Ureter (tissue), 1 donor: Measurements from ENCODE around the gene WBP11. TPM values are rescaled to one million over a fixed set of nuclear protein-coding genes. Genes with fewer than 3 reads are reported as not detected.
A peak's percentile ranks its signal among the peaks of the same experiment; 100 is the strongest.

ENCODE experiments used
- DNase-seq: peaks from one replicate; pipeline ENCODE4 v3.0.0-alpha.2; 2020; ENCODE audit warnings: low spot score
- total RNA-seq: library from RNA; stranded (reverse); gene quantifications from one replicate; pipeline ENCODE4 v1.2.4, GENCODE V29; 2023
- donor health status: DM: yes; HTN: yes; CAD: no.

Gene WBP11
- total RNA-seq, 1 donor from 2014 or later = 54.0 TPM

DNA sequence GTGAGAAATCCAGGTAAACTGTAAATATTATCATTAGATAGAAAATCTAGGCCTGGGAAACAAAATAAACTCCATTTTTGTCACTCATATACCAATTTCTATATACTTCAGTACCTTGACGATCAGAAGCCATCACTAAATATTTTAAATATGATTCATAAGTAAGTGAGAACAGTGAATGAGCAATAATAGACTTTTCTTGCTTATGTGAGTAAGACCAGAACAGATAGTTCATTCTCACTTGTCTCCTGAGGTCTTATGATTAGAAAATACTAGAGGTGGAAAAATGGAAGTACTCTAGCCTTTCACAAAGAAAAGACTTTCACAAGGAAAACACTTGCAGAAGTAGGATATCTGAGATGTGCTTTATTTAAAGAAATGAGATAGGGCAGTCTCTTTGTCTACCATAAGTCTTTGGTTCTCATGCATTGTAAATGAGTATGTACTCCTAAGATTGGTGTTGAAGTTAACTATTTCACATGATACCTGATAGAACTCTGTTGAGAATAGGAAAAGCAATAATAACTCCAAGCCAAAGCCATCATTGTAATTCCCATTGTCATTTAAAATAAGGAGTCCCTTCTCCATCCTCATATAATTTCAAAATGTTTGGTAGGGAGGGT is 20.8 kb upstream of the WBP11 start:
- no peak for DNase-seq

- DNase-seq = no peak
These were observed 10.7 kb upstream of the WBP11 start, which contains the start of gene SMCO3 for GRCh38 chr12:14814014-14814413. Gene SMCO3, minus strand, starts transcription at chr12:14814182. Its CDS starts 7,502 bp downstream, at chr12:14806680.

- DNase-seq = no peak
These were observed 8.2 kb upstream of the WBP11 start for GRCh38 chr12:14811486-14811885.

GRCh38 chr12:14810953-14811483 is 7.7 kb upstream of the WBP11 start:
- DNase-seq = no peak

- no peak for DNase-seq
These were observed 7.1 kb upstream of the WBP11 start for GRCh38 chr12:14810167-14810952.

GRCh38 chr12:14803830-14804160 is 517 bp upstream of the WBP11 start:
- no peak for DNase-seq

DNA sequence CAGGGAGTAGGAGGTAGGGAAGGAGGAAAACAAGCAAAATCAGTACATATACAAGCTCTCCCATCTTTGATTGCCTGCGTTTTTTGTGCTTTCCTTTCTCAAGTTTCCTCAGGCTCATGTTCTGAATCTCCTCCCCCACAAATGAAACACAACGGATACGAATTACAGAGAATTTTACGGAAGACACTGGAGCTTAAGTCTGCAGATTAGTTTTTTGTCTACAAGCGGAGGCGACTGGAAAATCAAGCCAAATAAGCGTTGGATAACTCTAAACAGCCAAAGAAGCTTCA is 612 bp downstream of the WBP11 start:
- DNase-seq = no peak

DNA sequence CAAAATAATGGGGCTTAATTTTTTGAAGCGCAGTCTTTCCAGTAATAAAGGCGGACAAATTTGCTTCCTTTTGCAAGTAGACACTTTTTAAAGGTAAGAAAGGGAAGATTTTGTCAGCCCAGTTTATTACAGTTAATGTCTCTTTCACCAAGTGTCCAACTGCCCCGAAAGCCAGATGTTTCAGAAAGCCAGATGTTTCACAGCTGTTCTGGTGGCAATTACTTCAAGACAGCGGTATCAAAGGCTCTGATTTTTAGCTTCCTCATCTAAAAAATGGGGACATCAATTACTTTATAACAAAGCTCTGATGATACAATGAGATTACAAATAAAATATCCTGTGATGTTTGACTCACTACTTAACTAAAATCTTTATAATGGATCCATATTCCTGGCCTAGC is 1.0 kb downstream of the WBP11 start:
- no peak for DNase-seq

DNA sequence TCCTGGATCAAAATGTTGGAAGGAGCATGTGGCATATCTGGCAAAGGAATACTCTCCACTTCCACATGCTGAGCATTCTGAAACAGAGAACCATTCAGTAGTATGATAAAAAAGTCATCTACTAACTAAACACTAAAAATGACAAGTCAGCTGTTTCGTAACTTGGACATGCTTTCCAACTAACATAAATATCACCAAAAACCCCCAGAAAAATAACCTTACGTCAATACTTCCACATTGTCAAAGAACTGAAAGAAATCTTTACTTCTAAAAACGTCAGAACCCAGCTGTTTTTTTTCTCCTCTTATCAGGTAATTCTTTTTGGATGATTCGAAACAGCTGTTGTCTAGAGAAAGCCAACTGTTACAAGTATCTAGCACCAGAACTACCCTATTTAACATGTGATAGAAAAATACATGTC is 8.2 kb downstream of the WBP11 start:
- DNase-seq = no peak

DNA sequence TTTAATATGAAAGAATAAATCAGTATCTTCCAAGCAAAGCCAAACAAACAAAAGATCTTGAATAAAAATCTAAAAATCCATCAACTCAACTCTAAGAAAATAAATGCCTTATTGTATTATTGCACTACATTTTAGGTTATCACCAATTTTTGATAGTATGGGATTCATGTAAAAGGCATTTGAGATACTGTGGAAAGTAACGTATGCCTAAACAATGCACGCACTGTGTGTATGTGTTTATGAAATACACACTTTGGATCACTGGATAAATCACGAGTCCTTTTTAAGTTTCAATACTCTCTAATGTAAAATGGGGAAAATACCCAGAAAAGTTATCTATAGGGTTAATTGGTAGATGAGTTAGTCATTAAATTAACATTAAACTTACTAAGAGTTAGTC is 17.7 kb downstream of the WBP11 start:
- DNase-seq = no peak

DNA sequence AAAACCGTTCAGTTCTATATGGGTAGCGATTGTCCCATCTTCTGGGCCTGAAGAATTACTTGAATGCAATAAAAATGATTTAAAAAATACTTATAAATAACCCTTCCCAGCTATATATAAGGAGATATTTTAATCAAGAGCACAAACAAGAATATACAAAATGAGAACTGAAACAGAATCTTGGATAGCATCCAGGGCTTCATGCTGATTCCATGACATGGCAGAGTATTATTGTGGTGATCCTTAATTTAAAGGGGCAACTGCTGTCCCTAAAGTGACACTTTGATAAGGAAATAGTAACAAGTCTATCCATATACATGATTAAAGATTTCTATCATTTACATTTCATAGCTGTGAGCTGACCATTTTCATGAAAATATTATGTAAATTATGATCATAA is 18.8 kb downstream of the WBP11 start:
- DNase-seq = no peak

DNA sequence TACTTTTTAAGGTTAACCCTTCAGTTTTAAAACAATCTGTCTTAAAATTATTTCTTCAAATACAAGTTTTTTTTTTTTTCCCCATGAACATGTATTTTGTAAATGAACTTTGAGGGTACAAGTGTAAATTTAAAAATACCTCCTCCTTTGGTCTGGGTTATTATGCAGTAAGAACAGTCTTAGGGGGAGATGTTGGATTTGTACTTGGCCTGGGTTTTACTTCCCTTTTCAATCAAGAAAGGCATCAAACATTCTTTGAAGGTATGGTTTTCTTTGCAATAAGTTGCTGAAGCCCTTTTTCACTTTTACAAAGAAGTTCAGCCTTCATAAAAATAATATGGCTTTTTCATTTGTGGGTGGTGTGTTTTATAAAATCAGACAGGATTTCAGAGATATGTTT is 20.5 kb downstream of the WBP11 start:
- DNase-seq = no peak

DNA sequence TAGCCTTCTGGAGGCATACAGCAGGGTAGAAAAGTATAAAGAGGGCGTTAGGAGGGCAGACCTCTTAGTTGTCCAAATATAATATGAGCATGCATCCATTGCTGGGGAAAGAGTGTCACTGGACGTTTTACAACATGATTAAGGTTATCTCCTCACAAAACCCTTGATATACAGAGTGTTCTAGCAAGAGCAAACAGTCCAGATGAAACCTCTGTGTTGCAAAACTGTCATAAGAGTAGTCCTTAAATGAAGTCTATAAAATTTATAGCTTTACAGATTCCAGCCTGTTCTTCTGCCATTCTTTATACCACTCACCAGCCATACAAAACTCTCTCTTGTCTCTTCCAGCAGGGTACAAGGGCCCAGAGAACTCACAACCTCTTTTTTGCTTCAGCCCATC is 21.7 kb downstream of the WBP11 start:
- DNase-seq = no peak

- no peak for DNase-seq
These were observed 22.4 kb downstream of the WBP11 start for GRCh38 chr12:14780859-14781258.

DNA sequence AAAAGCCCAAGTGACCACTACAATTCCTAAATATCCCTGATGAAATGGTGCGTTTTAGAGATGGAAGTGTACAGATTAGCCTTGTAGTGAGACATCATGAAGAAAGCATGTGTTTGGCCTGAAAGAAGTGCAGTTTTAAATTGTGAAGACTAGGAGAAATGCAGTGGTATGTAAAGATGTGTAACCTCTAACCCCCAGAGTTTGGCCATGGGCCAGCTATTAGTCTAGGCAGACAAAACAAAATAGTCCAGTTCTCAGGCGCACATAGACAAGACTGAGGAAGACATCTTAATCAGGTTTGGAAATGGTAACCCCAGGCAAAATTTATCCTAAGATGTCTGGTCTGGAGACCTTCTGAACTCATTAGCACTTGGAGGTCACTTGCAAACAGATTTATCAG is 23.4 kb downstream of the WBP11 start:
- DNase-seq = no peak

- peak; percentile 74 for DNase-seq
These were observed 26.0 kb downstream of the WBP11 start for GRCh38 chr12:14777271-14777670.

DNA sequence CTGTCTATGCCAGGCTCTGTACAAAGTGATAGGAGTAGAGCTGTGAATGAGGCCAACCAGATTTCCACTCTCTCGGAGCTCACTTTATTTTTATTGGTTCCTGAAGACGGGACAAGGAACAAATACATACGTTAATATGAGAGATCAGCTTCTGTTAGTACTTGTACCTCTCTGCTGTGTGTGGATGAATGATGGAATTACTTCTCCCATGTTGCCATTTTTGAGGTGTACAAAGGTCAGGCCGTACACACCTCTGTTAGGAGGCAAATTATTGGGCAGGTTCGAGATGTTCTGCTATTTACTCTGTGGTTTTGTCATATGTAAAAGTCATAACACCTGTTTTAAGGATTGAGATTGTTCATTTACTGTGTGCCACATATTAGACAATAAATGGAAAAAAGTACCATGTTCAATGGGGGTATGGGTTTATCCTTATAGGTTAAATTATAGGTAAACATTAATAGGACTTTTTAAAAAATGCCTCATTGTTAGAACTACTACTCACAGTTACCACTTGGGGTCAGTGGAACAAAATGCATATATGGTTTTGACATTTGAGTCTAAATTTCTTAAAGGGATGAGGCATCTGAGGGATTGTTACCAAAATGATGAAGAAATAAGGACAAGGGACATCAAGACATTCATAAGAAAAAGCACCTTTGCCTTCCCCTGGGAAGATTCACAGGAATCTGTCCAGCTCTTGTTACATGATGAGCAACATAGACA is 26.9 kb downstream of the WBP11 start:
- DNase-seq = no peak

DNA sequence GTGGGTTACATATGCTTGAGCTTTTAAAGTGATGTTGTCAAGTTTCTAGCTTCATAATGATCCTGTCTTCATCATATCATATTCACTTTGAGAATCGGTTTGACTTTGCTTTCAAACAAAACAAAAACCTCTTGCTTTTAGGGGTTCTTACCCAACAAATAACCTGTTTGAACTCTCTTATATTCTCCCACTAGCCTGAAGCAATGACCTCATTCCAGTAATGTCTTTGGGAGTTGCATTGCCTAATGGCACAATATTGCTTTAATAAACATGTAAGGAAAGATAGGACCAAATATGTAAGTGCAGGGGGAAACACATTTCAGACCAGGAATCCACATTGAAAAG is 27.7 kb downstream of the WBP11 start:
- DNase-seq = no peak

GRCh38 chr12:14774906-14775635 is 28.2 kb downstream of the WBP11 start:
- peak; percentile 73 for DNase-seq

DNA sequence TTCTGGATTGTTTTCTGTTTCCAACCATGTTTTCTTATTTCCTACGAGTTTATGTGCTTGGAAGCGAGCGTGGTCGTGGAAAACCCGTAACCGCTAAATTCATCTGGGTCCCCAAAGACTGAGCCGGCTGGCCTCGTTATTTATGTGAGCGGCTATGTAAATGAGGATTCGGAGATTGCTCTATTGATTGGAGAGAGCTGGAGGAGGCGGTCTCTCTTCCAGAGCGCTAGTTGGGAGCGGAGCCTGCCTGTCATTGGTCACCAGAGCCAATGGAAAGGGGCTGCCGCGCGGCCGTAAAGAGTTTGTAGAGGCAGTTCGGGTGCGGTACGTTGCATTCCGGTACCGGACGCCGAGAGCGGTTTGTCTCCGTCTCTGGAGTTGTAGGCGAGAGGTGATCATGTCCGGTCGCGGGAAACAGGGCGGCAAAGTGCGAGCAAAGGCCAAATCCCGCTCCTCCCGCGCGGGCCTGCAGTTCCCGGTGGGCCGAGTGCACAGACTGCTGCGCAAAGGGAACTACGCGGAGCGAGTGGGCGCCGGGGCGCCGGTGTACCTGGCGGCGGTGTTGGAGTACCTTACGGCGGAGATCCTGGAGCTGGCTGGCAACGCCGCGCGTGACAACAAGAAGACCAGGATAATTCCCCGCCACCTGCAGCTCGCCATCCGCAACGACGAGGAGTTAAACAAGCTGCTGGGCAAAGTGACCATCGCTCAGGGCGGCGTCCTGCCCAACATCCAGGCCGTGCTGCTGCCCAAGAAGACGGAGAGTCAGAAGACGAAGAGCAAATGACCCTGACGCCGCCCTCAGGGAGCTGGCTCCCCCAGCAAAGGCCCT is 29.0 kb downstream of the WBP11 start:
- DNase-seq = peak; percentile 97

GRCh38 chr12:14773685-14774073 is 29.6 kb downstream of the WBP11 start:
- no peak for DNase-seq
